Activated CD8-positive, alpha-beta memory T cell treated with anti-CD3 and anti-CD28 coated beads, Interleukin-2, amount 10 ng/mL, durations not matched to agents 7 days and 5 days (primary cell): ENCODE data around the gene CYTH1. TPM values are rescaled to one million over a fixed set of nuclear protein-coding genes. Genes with fewer than 3 reads are reported as not detected.

ENCODE experiments used
- ATAC-seq: fragments of 150-1000 bp; cut with Tn5 transposase; one replicate; pipeline ENCODE4 v1.10.0; 2021; ENCODE audit warnings: moderate library complexity
- CTCF ChIA-PET: fragments of 350-600 bp; sonication (Branson Sonifier 250); formaldehyde crosslinking; loops from one replicate; lab custom pipeline; 2021; ENCODE audit warnings: antibody characterized with exemption; lab: Charles Lee
- DNase-seq: peaks from one replicate; pipeline ENCODE4 v3.0.0-alpha.2; 2020
- H3K27ac Mint-ChIP-seq: one replicate; pipeline ENCODE4 v1.8.0; 2021; ENCODE audit warnings: mild to moderate bottlenecking, mixed read lengths
- H3K27me3 Mint-ChIP-seq: one replicate; pipeline ENCODE4 v1.8.0; 2021; ENCODE audit warnings: mixed read lengths
- H3K36me3 Mint-ChIP-seq: one replicate; pipeline ENCODE4 v1.8.0; 2021; ENCODE audit warnings: mild to moderate bottlenecking, mixed read lengths
- H3K4me1 Mint-ChIP-seq: one replicate; pipeline ENCODE4 v1.8.0; 2021; ENCODE audit warnings: mixed read lengths
- H3K4me3 Mint-ChIP-seq: one replicate; pipeline ENCODE4 v1.8.0; 2021; ENCODE audit warnings: mild to moderate bottlenecking, moderate library complexity, mixed read lengths
- H3K9me3 Mint-ChIP-seq: one replicate; pipeline ENCODE4 v1.8.0; 2022; ENCODE audit warnings: low read depth, mixed read lengths
- total RNA-seq, 2 experiments: library from RNA; stranded (reverse); gene quantifications; one replicate each; pipeline ENCODE4 v1.2.3, GENCODE V29; 2021

The CYTH1 gene
- total RNA-seq, 2 experiments from 2014 or later, result 151 to 156 TPM

- no peak overlapping the region for H3K4me3 Mint-ChIP-seq
- ATAC-seq, result no peak
- CTCF ChIA-PET, result interaction anchor here (1.6 kb wide), 1 partner anchor 23 kb away, joined by 5 read pairs; no protein-coding TSS in a partner anchor
Measured at GRCh38 chr17:78731904-78732303, 50.2 kb downstream of the CYTH1 start.

GRCh38 chr17:78729641-78730040, 52.4 kb downstream of the CYTH1 start:
- Mint-ChIP-seq H3K27me3 (no peaks in the 10 kb centered on the region), H3K36me3 (peaks cover 15% of the 10 kb centered on the region), H3K4me1 (peaks cover 69% of the 10 kb centered on the region), H3K4me3 (no peak overlapping the region), H3K27ac (no peak overlapping the region), H3K9me3 (no peaks in the 10 kb centered on the region)
- no peak for DNase-seq
- ATAC-seq, result no peak
- CTCF ChIA-PET, result interaction anchor here (1.7 to 1.9 kb wide), 2 partner anchors 20 to 56 kb away, joined by 4 to 6 read pairs; no protein-coding TSS in a partner anchor

More at GRCh38 chr17:78731904-78732303, 50.2 kb downstream of the CYTH1 start:
- no peaks in the 10 kb centered on the region for H3K9me3 Mint-ChIP-seq
- peaks cover 67% of the 10 kb centered on the region for H3K4me1 Mint-ChIP-seq
- no peak for DNase-seq
- peaks cover 10% of the 10 kb centered on the region for H3K36me3 Mint-ChIP-seq
- H3K27ac Mint-ChIP-seq, result no peak overlapping the region
- H3K27me3 Mint-ChIP-seq, result no peaks in the 10 kb centered on the region

GRCh38 chr17:78728495-78728894, 53.6 kb downstream of the CYTH1 start:
- no peaks in the 10 kb centered on the region for H3K9me3 Mint-ChIP-seq
- H3K27ac Mint-ChIP-seq, result no peak overlapping the region
- no peaks in the 10 kb centered on the region for H3K27me3 Mint-ChIP-seq
- no peak overlapping the region for H3K4me3 Mint-ChIP-seq
- DNase-seq (no peak), ATAC-seq (no peak)
- H3K4me1 Mint-ChIP-seq, result peaks cover 76% of the 10 kb centered on the region
- CTCF ChIA-PET, result interaction anchor here (0.7 to 1.9 kb wide), 4 partner anchors 8 to 57 kb away, joined by 3 to 6 read pairs (median 4); no protein-coding TSS in a partner anchor
- H3K36me3 Mint-ChIP-seq, result peaks cover 12% of the 10 kb centered on the region

- H3K27me3 Mint-ChIP-seq, result no peaks in the 10 kb centered on the region
- H3K9me3 Mint-ChIP-seq, result no peaks in the 10 kb centered on the region
- peaks cover 78% of the 10 kb centered on the region for H3K4me1 Mint-ChIP-seq
- H3K27ac Mint-ChIP-seq, result no peak overlapping the region
- H3K36me3 Mint-ChIP-seq, result peaks cover 8% of the 10 kb centered on the region
- CTCF ChIA-PET, result interaction anchor here (1.0 to 4.2 kb wide), 6 partner anchors 8 to 58 kb away, joined by 3 to 22 read pairs (median 5); no protein-coding TSS in a partner anchor
- ATAC-seq, result no peak
- no peak for DNase-seq
- no peak overlapping the region for H3K4me3 Mint-ChIP-seq
Measured at GRCh38 chr17:78727476-78728229, 54.4 kb downstream of the CYTH1 start.

- Mint-ChIP-seq H3K4me3 (no peak overlapping the region), H3K36me3 (peaks cover 8% of the 10 kb centered on the region), H3K27ac (peak overlapping the region; percentile 42), H3K9me3 (no peaks in the 10 kb centered on the region), H3K27me3 (no peaks in the 10 kb centered on the region), H3K4me1 (peaks cover 78% of the 10 kb centered on the region)
- ATAC-seq (no peak), DNase-seq (no peak)
- CTCF ChIA-PET, result interaction anchor here (0.7 to 4.2 kb wide), 4 partner anchors 9 to 58 kb away, joined by 3 to 22 read pairs (median 7); no protein-coding TSS in a partner anchor
Measured at GRCh38 chr17:78727057-78727456, 55.0 kb downstream of the CYTH1 start.

- Mint-ChIP-seq H3K36me3 (peaks cover 8% of the 10 kb centered on the region), H3K27ac (peak overlapping the region; percentile 86), H3K9me3 (no peaks in the 10 kb centered on the region), H3K4me1 (peaks cover 78% of the 10 kb centered on the region), H3K4me3 (no peak overlapping the region), H3K27me3 (no peaks in the 10 kb centered on the region)
- CTCF ChIA-PET, result interaction anchor here (0.6 to 4.2 kb wide), 8 partner anchors 10 to 459 kb away, joined by 3 to 22 read pairs (median 3); no protein-coding TSS in a partner anchor
- ATAC-seq, result no peak
- DNase-seq, result no peak
Measured at GRCh38 chr17:78726513-78726912, 55.6 kb downstream of the CYTH1 start.

- H3K4me1 Mint-ChIP-seq, result peaks cover 78% of the 10 kb centered on the region
- DNase-seq, result peak; percentile 62
- ATAC-seq, result peak; percentile 81
- no peaks in the 10 kb centered on the region for H3K27me3 Mint-ChIP-seq
- H3K9me3 Mint-ChIP-seq, result no peaks in the 10 kb centered on the region
- peaks cover 8% of the 10 kb centered on the region for H3K36me3 Mint-ChIP-seq
- CTCF ChIA-PET, result interaction anchor here (0.7 to 4.2 kb wide), 11 partner anchors 9 to 1166 kb away, joined by 3 to 22 read pairs (median 3); no protein-coding TSS in a partner anchor
- H3K27ac Mint-ChIP-seq, result peak overlapping the region; percentile 86
- H3K4me3 Mint-ChIP-seq, result peak overlapping the region; percentile 34
Measured at GRCh38 chr17:78725448-78726021, 56.5 kb downstream of the CYTH1 start.

GRCh38 chr17:78724999-78725398, 57.1 kb downstream of the CYTH1 start:
- peaks cover 80% of the 10 kb centered on the region for H3K4me1 Mint-ChIP-seq
- DNase-seq (no peak), ATAC-seq (no peak)
- H3K9me3 Mint-ChIP-seq, result no peaks in the 10 kb centered on the region
- no peaks in the 10 kb centered on the region for H3K27me3 Mint-ChIP-seq
- H3K27ac Mint-ChIP-seq, result peak overlapping the region; percentile 86
- no peak overlapping the region for H3K4me3 Mint-ChIP-seq
- CTCF ChIA-PET, result interaction anchor here (0.9 to 4.2 kb wide), 8 partner anchors 8 to 59 kb away, joined by 3 to 22 read pairs (median 4); no protein-coding TSS in a partner anchor
- H3K36me3 Mint-ChIP-seq, result peaks cover 8% of the 10 kb centered on the region

GRCh38 chr17:78724544-78724943, 57.5 kb downstream of the CYTH1 start:
- CTCF ChIA-PET, result interaction anchor here (0.9 to 4.2 kb wide), 6 partner anchors 9 to 60 kb away, joined by 3 to 22 read pairs (median 8); no protein-coding TSS in a partner anchor
- no peak overlapping the region for H3K27ac Mint-ChIP-seq
- H3K27me3 Mint-ChIP-seq, result no peaks in the 10 kb centered on the region
- peaks cover 80% of the 10 kb centered on the region for H3K4me1 Mint-ChIP-seq
- no peaks in the 10 kb centered on the region for H3K9me3 Mint-ChIP-seq
- DNase-seq (no peak), ATAC-seq (no peak)
- H3K4me3 Mint-ChIP-seq, result no peak overlapping the region
- peaks cover 8% of the 10 kb centered on the region for H3K36me3 Mint-ChIP-seq

GRCh38 chr17:78723957-78724356, 58.1 kb downstream of the CYTH1 start:
- Mint-ChIP-seq H3K27ac (peak overlapping the region; percentile 40), H3K36me3 (peaks cover 8% of the 10 kb centered on the region), H3K27me3 (no peaks in the 10 kb centered on the region), H3K4me3 (no peak overlapping the region), H3K9me3 (no peaks in the 10 kb centered on the region), H3K4me1 (peaks cover 81% of the 10 kb centered on the region)
- DNase-seq, result no peak
- CTCF ChIA-PET, result interaction anchor here (4.2 kb wide), 1 partner anchor 12 kb away, joined by 22 read pairs; no protein-coding TSS in a partner anchor
- no peak for ATAC-seq

- Mint-ChIP-seq H3K36me3 (peaks cover 8% of the 10 kb centered on the region), H3K4me3 (no peak overlapping the region), H3K27me3 (no peaks in the 10 kb centered on the region), H3K27ac (peak overlapping the region; percentile 55), H3K9me3 (no peaks in the 10 kb centered on the region), H3K4me1 (peaks cover 86% of the 10 kb centered on the region)
- no peak for DNase-seq
- CTCF ChIA-PET, result interaction anchor here (1.2 to 4.2 kb wide), 5 partner anchors 13 to 302 kb away, joined by 3 to 22 read pairs (median 7); no protein-coding TSS in a partner anchor
- no peak for ATAC-seq
Measured at GRCh38 chr17:78723001-78723796, 58.9 kb downstream of the CYTH1 start.

- DNase-seq, result no peak
- no peak overlapping the region for H3K4me3 Mint-ChIP-seq
- no peak overlapping the region for H3K27ac Mint-ChIP-seq
- ATAC-seq, result no peak
- no peaks in the 10 kb centered on the region for H3K27me3 Mint-ChIP-seq
- CTCF ChIA-PET, result interaction anchor here (1.2 to 2.3 kb wide), 4 partner anchors 12 to 301 kb away, joined by 3 to 8 read pairs (median 6); no protein-coding TSS in a partner anchor
- peaks cover 9% of the 10 kb centered on the region for H3K36me3 Mint-ChIP-seq
- no peaks in the 10 kb centered on the region for H3K9me3 Mint-ChIP-seq
- H3K4me1 Mint-ChIP-seq, result peaks cover 87% of the 10 kb centered on the region
Measured at GRCh38 chr17:78722246-78722761, 59.8 kb downstream of the CYTH1 start.
